Retina (tissue), 1 donor: ENCODE results near the gene P4HA2.
A peak's percentile ranks its signal among the peaks of the same experiment; 100 is the strongest.

Source experiments
- DNase-seq: peaks from one replicate; pipeline ENCODE4 v3.0.0-alpha.2; 2016

Gene P4HA2

GRCh38 chr5:132227485-132228240, at the start of gene P4HA2:
Gene P4HA2, minus strand, starts transcription at chr5:132227853. Its CDS starts 9,227 bp downstream, at chr5:132218626.
- DNase-seq, result peak; percentile 89

GRCh38 chr5:132277256-132277655, 49.6 kb upstream of the P4HA2 start:
- DNase-seq, result no peak

GRCh38 chr5:132275367-132276220, 47.9 kb upstream of the P4HA2 start:
- DNase-seq, result no peak

GRCh38 chr5:132274050-132274792, 46.6 kb upstream of the P4HA2 start:
- DNase-seq, result no peak

GRCh38 chr5:132273631-132274030, 46.0 kb upstream of the P4HA2 start:
- no peak for DNase-seq

GRCh38 chr5:132272311-132273210, 44.9 kb upstream of the P4HA2 start:
- DNase-seq, result peak; percentile 78

- DNase-seq, result no peak
These were observed 43.9 kb upstream of the P4HA2 start for GRCh38 chr5:132271251-132272246.

- peak; percentile 34 for DNase-seq
These were observed 43.1 kb upstream of the P4HA2 start for GRCh38 chr5:132270706-132271105.

- DNase-seq, result no peak
These were observed 42.6 kb upstream of the P4HA2 start for GRCh38 chr5:132270335-132270665.

GRCh38 chr5:132269635-132270334, 42.1 kb upstream of the P4HA2 start:
- DNase-seq, result no peak

GRCh38 chr5:132268769-132269551, 41.3 kb upstream of the P4HA2 start:
- DNase-seq, result peak; percentile 84

GRCh38 chr5:132267931-132268768, 40.5 kb upstream of the P4HA2 start:
- peak; percentile 79 for DNase-seq

GRCh38 chr5:132267166-132267739, 39.6 kb upstream of the P4HA2 start:
- DNase-seq, result no peak

GRCh38 chr5:132266836-132267160, 39.1 kb upstream of the P4HA2 start:
- DNase-seq, result no peak

GRCh38 chr5:132266031-132266835, 38.6 kb upstream of the P4HA2 start:
- no peak for DNase-seq

GRCh38 chr5:132265336-132266030, 37.8 kb upstream of the P4HA2 start:
- peak; percentile 34 for DNase-seq
